K562 (cell line): Measurements from ENCODE around the gene CCDC34. TPM values are rescaled to one million over a fixed set of nuclear protein-coding genes. Genes with fewer than 3 reads are reported as not detected.

Source experiments
- ATAC-seq: fragments of 200-7000 bp; cut with Tn5 transposase; 3 replicates; pipeline ENCODE4 v1.9.1; 2020; ENCODE audit warnings: moderate library complexity
- BruUV-seq: library from RNA; stranded (reverse); fragments of 400-500 nt; replicated peaks from 2 replicates; lab custom pipeline; 2021; lab: Mats Ljungman, UMichigan
- CTCF ChIA-PET: fragments of 300-600 bp; formaldehyde crosslinking; extraction: SDS; loops from one replicate; lab custom pipeline; 2021; ENCODE audit warnings: low intra/inter-chr PET ratio; lab: Yijun Ruan, JAX
- POLR2A ChIA-PET: fragments of 300-600, 350-650 bp; sonication (Branson Sonifier 250); formaldehyde crosslinking; extraction: SDS; loops from one replicate; lab custom pipeline; 2021; ENCODE audit warnings: antibody characterized with exemption, inconsistent platforms; lab: Yijun Ruan, JAX
- DNase-seq, 4 experiments: peaks; one replicate each; pipeline versions ENCODE4 v3.0.0 to v3.0.0-alpha.2; 2011 to 2018; ENCODE audit warnings: low spot score in 3 of 4, mixed read lengths in 3 of 4; ENCODE audit errors: extremely low read depth in 1 of 4
- FAIRE-seq: peaks from 2 replicates; lab custom pipeline; 2011; peaks lifted over from hg19 to GRCh38; lab: Jason Lieb, UNC
- H2AFZ ChIP-seq: 2 replicates; pipeline ENCODE4 v1.6.0; 2011; ENCODE audit warnings: low read depth, low read length, control low read depth, inconsistent platforms
- H3K27ac ChIP-seq: fragments of 200-600 bp; 3 replicates; pipeline ENCODE4 v1.8.0; 2011; ENCODE audit warnings: low read depth, mild to moderate bottlenecking, control low read depth, inconsistent platforms, low read length, moderate library complexity, mixed read lengths; ENCODE audit errors: extremely low read depth
- H3K27me3 ChIP-seq, 2 experiments: fragments of 300-600 bp in 1 of 2; 2 replicates in 1 of 2; 3 replicates in 1 of 2; pipeline versions ENCODE4 v1.6.0 to v1.8.0; 2011; ENCODE audit warnings: inconsistent platforms in 2 of 2, low read length in 2 of 2, mild to moderate bottlenecking in 1 of 2, mixed read lengths in 1 of 2, moderate library complexity in 1 of 2; ENCODE audit not compliant: control insufficient read depth in 2 of 2, insufficient read depth in 2 of 2
- H3K36me3 ChIP-seq: fragments of 300-600 bp; 3 replicates; pipeline ENCODE4 v1.8.0; 2011; ENCODE audit warnings: mild to moderate bottlenecking, low read length, inconsistent platforms; ENCODE audit not compliant: control insufficient read depth, insufficient read depth
- H3K4me1 ChIP-seq, 2 experiments: fragments of 200-600 bp in 1 of 2; replicated peaks in 1 of 2; 2 replicates in 1 of 2; 3 replicates in 1 of 2; pipeline versions ENCODE4 v1.5.1 to v1.8.0; 2011; ENCODE audit warnings: inconsistent platforms in 2 of 2, low read length in 2 of 2, mild to moderate bottlenecking in 1 of 2, mixed read lengths in 1 of 2, moderate library complexity in 1 of 2; ENCODE audit not compliant: control insufficient read depth in 2 of 2, insufficient read depth in 2 of 2
- H3K4me2 ChIP-seq: 2 replicates; pipeline ENCODE4 v1.6.1; 2011; ENCODE audit warnings: low read length, control low read depth, inconsistent platforms, mixed read lengths; ENCODE audit not compliant: insufficient read depth
- H3K4me3 ChIP-seq: fragments of 200-600 bp; sonication (generic), shearing (Covaris generic); 2 replicates; pipeline ENCODE4 v1.5.1; 2016; ENCODE audit warnings: control low read depth, inconsistent platforms
- H3K79me2 ChIP-seq: fragments of 200-600 bp; 3 replicates; pipeline ENCODE4 v1.8.0; 2011; ENCODE audit warnings: low read length, inconsistent platforms; ENCODE audit not compliant: control insufficient read depth, insufficient read depth
- H3K9ac ChIP-seq, 2 experiments: 2 replicates each; pipeline versions ENCODE4 v1.6.0 to v1.6.1; 2011; ENCODE audit warnings: low read depth in 2 of 2, low read length in 2 of 2, control low read depth in 1 of 2, inconsistent platforms in 1 of 2, mild to moderate bottlenecking in 1 of 2, mixed read lengths in 1 of 2; ENCODE audit not compliant: insufficient read depth in 1 of 2
- H3K9me1 ChIP-seq: one replicate; pipeline ENCODE4 v1.6.0; 2011; ENCODE audit warnings: inconsistent platforms, mild to moderate bottlenecking, low read length, moderate library complexity; ENCODE audit not compliant: control insufficient read depth, insufficient read depth
- H3K9me3 ChIP-seq: replicated peaks from 2 replicates; pipeline ENCODE4 v1.5.1; 2011; ENCODE audit warnings: low read depth, low read length, inconsistent platforms; ENCODE audit not compliant: control insufficient read depth, insufficient read depth
- H4K20me1 ChIP-seq: replicated peaks from 2 replicates; pipeline ENCODE4 v1.6.1; 2011; ENCODE audit warnings: low read length, inconsistent platforms, mixed read lengths; ENCODE audit not compliant: control insufficient read depth, insufficient read depth
- E2F8 ChIP-seq: fragments of 450-650 bp; IDR thresholded peaks from 2 replicates; pipeline ENCODE4 v1.7.1; 2018; ENCODE audit warnings: mild to moderate bottlenecking, low read depth; ENCODE audit not compliant: partially characterized antibody
- ESRRA ChIP-seq: fragments of 450-650 bp; IDR thresholded peaks from 2 replicates; pipeline ENCODE4 v1.6.1; 2014; ENCODE audit warnings: low read depth, mild to moderate bottlenecking, moderate library complexity, borderline replicate concordance
- WGBS: fragments of 100-300 bp; shearing (Covaris generic); methylation state at CpG from one replicate; pipeline ENCODE4 v1.1.6; 2016; ENCODE audit warnings: low coverage, mixed read lengths; ENCODE audit not compliant: insufficient coverage; ENCODE audit errors: missing lambda C conversion rate; 5-methylcytosine and 5-hydroxymethylcytosine counted together
- in situ Hi-C: fragments of 300-500 bp; cut with MboI; formaldehyde crosslinking; loops from 4 replicates; pipeline ENCODE4 v1.15.0; 2018; ENCODE audit warnings: inconsistent platforms, mixed read lengths
- intact Hi-C: fragments of 100-400 bp; cut with micrococcal nuclease; formaldehyde crosslinking; loops from 2 replicates; pipeline ENCODE4 v1.14.2; 2022
- polyA plus RNA-seq, 8 experiments: library from polyadenylated mRNA; depleted of rRNA in 4 of 8; stranded (reverse) in 5 of 8; unstranded in 3 of 8; fragments of >200 nt; fragmentation: Nextera tagmentation in 2 of 8; fragmentation: Illumina TruSeq in 1 of 8; extraction: Ambion mirVana in 2 of 8; extraction: Trizol in 1 of 8; gene quantifications; 2 replicates each; pipeline versions ENCODE4 v1.2.1 to v1.2.3, GENCODE V29; 2011 to 2014; ENCODE audit warnings: inconsistent platforms in 1 of 8, missing spikeins in 1 of 8
- total RNA-seq, 7 experiments: library from RNA; depleted of rRNA in 6 of 7; stranded (reverse); fragments of >200 nt in 6 of 7; fragmentation: Illumina TruSeq in 2 of 7; extraction: Trizol in 2 of 7; gene quantifications; 2 replicates each; pipeline versions ENCODE4 v1.2.1 to v1.2.3, GENCODE V29; 2011 to 2021; ENCODE audit warnings: low replicate concordance in 1 of 7

The CCDC34 gene
- total and polyA plus RNA-seq, 9 of the 15 experiments (the other 6 are each of a cell fraction or from before 2014, with no cell fraction given): 6.2 to 42.0 (median 15.7) TPM

DNA sequence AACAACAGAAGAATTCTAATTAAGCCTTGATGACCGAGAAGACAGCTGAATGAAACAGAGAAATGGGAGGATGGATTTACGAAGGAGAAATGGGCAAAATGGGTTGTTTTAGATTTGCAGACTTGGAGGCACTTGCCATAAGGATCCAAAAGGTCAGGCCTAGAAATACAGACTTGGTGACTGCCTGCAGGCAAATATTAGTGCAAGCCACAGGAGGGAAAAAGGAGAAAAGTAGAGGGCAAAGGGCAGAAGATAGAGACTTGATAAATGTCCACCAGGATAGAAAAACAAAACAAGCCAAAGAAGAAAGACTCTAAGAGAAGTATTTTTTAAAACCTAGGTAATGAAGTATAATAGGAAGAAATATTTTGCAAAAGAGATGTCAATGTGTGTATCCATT, 13.1 kb downstream of the CCDC34 start:
- H3K27me3 ChIP-seq: no peaks in the 10 kb centered on the region
- no peak overlapping the region for H3K4me3 ChIP-seq
- DNase-seq (no peak), FAIRE-seq (no peak), ATAC-seq (no peak)
- no peaks in the 10 kb centered on the region for H4K20me1 ChIP-seq
- no peak overlapping the region for H3K27ac ChIP-seq
- H3K79me2 ChIP-seq: no peaks in the 10 kb centered on the region
- no peaks in the 10 kb centered on the region for H3K9me3 ChIP-seq
- H3K4me1 ChIP-seq: peaks cover 4 to 7% of the 10 kb centered on the region in 2 experiments; a peak in 3 of 5 replicates
- TF ChIP-seq ESRRA: no peak
- TF ChIP-seq E2F8: no peak
- ChIA-PET CTCF (no interaction called here), POLR2A (interaction anchor here (0.7 to 1.1 kb wide), 2 partner anchors 10 to 12 kb away, joined by 3 read pairs; no protein-coding TSS in a partner anchor)
- H2AFZ ChIP-seq: no peak overlapping the region
- H3K9me1 ChIP-seq: no peaks in the 10 kb centered on the region
- no TSS peak for BruUV-seq
- no peak overlapping the region for H3K9ac ChIP-seq
- intact Hi-C loops: no loop called here
- peaks cover 6% of the 10 kb centered on the region; the same call in 1 of the 3 replicates for H3K36me3 ChIP-seq
- in situ Hi-C loops: no loop called here
- 78% methylated on average over 2 of the region's 2 CpGs for WGBS
- H3K4me2 ChIP-seq: no peak overlapping the region
